ENCODE data around the gene PLCB3.
"Not testable (repeated sequence)": the region's sequence is repeated elsewhere in the genome, so short reads cannot be mapped to it uniquely, and the experiment has no call there.

Gene PLCB3

DNA sequence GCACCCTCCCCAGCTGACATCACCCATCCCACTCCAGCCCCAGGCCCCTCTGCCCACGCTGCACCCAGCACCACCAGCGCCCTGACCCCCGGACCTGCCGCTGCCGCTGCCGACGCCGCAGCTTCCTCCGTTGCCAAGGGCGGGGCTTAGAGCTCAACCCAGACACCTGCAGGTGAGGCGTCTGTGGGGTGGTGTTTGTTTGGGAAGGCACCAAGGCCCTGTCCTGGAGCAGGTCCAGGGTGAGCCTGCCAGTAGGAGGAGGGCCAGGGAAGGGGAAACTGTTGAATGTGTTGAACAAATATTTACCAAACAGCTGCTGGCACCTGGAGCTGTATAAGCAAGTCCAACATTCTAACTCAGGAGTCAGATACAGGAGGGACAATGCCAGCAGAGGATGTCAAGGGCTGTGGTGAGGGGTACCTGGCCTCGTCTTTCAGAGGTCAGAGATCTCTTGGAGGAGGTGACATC lies 13.8 kb upstream of the PLCB3 start:
- no peak for DNase-seq

DNA sequence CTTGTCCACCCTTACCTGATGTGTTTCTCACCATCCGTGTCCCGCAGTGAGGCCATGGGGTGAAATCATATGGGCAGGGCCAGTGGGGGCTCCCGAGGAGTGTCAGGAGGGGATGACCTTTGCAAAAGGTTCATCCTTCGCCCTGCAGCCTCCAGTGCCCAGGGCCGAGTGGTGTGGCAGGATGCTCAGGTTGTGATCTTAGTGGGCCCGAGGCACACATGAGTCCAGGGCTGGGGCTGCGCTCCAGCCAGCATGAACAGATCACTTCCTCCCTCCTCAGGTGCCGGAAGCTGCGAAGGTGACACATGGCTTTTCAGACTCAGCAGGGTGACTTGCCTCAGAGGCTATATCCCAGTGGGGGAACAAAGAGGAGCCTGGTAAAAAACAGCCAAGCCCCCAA lies 13.3 kb upstream of the PLCB3 start:
- DNase-seq: no peak

DNA sequence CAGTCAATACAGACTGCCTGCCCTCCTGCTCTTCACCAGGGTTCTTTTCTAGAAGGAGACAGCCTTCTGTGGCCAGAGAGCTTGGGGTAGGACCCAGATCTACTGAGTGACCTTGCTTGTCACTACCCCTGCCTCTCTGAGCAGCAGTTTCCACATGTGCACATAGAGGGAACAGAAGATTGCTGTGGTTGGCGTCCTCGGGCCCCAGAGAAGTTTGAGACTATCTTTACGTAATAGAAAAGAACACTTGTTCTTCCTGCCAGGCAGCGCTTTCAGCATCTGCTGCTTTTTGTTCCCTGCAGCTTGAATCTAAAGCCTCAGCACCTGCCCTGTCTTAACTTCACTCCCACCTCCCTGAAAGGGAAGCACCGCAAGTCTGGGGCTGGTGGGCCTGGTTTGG lies 12.3 kb upstream of the PLCB3 start:
- no peak for DNase-seq

DNA sequence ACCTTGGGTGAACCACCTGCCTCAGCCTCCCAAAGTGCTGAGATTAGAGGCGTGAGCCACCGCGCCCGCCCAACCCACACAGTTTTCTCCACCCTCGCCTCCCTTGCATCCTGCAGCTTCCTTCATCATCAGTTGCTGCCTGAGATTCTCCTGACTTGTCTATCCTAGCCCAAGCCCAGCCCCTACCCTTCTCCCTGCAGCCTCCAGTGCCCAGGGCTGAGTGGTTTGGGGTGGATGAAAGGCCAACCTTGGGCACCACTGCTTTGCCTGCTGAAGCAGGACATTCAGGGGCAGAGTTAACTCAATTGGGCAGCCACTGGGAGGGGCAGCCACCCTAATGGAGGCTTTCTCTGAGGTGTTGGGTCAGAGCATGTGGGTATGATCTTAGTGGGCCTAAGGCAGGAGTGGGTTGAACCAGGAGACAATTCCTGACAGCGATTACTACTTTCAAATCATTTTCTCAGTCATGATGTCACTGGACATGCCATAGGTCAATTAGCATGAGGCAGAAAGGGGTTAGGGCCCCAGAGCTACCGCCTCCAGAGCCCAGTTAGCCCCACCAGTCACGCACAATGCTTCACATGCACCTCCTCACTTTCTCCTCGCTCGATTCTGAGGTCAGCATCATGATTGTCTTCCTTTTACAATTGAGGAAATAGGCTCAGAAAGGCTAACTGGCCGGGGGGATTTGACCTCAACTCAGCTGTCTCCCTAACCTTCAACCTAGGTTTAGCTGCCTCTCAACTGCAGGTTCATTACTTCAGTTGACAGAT lies 11.5 kb upstream of the PLCB3 start:
- no peak for DNase-seq

DNA sequence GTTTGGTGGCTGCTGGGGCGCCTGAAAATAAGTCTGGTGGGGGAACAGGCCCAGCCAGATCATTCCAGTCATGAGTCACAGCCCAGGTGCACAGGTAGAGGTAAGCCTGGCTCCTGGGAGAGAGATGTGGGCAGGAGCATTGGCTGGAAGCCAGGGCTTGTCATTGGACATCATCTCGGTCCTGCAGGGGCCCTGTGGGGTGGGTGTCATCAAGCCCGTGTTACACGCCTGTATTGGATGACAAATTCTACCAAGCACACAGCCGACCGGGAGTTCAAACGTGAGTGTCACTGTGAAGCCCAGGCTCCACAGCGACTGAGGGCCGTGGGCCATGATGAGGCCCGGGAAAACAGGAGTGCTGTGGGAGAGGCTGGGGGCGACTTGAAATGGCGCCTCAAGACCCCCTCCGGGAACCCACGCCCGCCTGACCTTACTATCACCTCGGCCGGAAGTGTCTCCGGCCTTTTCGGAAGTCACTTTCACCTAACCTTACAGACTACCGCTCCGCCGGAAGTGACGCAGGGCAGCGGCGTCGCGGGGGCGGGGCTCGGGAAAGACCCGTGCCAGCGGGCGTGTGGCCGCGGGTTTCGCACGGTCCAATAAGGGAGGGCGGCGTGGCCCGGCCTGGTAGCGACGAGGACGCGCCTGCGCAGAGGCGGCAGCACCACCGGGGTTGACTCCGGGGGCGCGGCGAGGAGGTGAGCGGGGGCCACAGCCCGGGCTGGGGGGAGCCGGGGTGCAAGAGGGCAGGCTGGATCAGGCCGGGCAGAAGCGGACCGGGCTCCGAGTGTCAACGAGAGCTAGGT lies 10.7 kb upstream of the PLCB3 start, which contains the start of gene FKBP2:
FKBP2 (plus strand) TSS at position 661 of the 806 bp plus-strand sequence. CDS start 1,293 bp downstream, outside the sequence.
- peak; percentile 98 for DNase-seq

DNA sequence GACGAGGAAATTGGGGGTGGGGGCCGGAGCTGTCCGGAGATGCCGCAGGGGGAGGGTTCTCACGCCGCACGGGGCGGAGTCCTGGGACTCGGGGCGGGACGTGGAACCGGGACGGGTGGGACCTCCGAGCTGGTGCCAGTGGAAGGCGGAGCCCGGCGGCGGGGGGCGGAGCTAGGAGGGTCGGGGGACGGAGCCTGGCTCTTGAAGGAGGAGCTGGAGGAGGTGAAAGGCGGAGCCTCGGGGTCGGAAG lies 10.2 kb upstream of the PLCB3 start:
- DNase-seq: peak; percentile 100

DNA sequence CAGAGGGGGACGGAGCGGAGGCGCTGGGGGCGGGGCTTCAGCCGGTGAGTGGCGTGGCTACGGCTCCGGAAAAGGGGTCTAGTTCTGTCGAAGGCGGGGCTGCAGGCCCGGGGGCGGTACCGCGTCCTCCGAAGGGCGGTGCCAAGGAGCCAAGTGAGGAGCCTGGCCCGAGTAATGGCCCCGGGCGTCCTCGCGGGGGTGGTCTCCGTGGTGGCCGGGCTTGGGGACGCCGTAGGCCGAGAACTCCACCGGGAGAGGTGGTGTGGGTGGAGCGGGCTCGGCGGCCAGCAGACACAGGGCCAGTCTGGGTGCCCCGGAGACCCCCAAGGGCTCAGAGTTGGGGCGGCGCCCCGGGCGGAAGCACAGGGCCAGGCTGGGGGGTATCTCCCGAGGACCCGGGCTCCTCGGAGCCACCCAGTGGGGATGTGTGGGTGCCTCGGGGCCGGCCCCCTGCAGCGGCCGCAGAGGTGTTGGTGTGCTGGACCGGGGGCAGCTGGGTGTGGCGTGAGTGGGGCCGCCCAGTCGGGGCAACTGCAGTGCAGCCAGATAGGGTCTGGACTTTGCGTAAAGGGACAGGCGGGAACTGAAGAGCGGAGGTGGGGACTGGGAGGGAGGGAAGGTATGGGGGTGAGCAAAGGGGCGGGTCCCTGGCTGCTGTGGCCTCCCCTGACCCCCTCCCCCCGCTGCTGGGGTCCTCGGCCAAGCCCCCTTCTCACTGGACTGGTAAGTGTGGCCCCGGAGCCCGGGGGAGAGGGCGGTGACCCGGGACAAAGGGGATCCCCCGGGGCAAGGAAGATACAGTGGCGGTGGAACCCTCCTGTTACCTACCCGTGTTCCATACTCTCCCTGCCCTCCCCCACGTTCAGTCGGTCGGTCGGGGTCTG lies 9.6 kb upstream of the PLCB3 start:
- DNase-seq: peak; percentile 19

DNA sequence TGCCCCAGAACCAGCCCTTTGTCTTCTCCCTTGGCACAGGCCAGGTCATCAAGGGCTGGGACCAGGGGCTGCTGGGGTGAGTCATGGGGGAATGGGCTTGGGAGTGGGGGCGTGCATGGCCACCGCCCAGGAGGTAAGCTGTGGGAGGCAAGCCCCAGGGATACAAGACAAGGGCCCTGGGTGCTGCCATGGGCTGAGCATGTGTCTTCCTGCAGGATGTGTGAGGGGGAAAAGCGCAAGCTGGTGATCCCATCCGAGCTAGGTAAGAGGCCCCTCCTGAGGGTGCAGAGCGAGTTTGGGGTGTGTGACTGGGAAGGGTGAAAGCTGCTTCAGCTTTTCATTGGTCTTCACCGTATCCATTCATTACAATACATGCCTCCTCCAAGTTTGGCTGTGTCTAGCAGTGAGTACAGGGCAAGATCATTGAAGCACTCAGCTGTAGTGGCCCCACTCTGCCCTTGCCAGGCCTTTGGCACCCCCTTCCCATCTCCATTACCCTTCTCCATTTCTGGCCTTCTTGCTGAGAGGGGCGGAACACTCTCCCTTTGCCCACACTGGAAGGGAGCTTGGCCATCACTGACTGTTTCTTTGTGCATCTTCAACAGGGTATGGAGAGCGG lies 8.0 kb upstream of the PLCB3 start:
- DNase-seq: no peak

DNA sequence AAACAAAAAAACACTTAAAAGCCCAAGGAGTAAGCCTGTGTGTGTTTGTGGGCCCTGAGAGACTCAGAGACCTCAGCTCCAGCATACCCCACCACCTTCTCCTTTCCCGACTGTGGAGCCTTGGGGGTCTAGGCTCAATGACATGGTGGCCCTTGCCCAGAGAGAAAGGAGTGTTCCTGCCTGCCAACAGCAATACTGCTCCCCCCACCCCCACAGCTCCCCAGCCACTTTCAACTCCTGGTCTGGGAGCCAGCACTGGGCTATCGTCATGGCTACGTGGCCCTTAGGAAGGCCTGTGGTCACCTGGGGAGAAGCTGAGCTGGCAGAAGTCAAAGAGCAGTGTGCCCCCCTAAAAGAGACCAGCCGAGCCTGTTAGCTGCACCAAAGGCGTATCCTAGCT lies 7.2 kb upstream of the PLCB3 start:
- DNase-seq: no peak

DNA sequence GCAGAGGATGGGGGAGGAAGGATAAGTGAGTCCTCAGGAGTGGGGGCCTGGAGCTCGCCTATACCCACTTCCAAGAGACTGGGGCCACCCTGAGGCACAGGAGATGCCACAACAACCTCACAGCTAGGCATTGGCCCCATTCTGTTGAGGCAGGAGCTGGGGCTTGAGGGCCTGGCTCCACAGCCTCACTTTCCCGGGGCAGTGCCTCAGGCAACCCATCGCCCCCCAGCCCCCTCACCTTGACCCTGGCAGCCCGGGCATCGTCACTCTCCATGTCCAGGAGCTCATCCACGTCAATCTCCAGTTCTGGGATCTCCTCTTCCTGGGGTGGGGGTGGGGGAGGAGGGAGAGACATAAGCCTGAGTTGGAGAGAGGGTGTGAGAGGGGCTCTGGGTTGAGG lies 6.4 kb upstream of the PLCB3 start:
- DNase-seq: no peak

DNA sequence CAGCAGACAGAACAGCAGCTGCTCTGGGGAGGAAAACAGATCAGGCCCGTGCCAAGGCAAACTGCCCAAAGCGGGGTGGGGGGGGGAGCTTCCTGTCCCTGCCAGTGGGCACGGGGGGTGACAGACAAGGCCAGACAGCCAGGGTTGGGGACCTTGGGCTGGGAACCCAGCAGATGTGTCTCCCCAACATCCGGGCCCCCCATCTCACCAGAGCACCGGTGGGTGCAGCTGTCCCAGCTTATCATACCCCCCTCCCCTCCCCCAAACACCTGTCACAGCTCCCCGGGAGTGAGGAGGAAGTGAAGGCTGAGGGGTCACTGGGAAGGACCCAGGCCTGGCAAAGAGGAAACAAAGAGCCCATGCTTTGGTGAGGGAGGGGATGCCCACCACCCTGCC lies 5.9 kb upstream of the PLCB3 start:
- peak; percentile 66 for DNase-seq

DNA sequence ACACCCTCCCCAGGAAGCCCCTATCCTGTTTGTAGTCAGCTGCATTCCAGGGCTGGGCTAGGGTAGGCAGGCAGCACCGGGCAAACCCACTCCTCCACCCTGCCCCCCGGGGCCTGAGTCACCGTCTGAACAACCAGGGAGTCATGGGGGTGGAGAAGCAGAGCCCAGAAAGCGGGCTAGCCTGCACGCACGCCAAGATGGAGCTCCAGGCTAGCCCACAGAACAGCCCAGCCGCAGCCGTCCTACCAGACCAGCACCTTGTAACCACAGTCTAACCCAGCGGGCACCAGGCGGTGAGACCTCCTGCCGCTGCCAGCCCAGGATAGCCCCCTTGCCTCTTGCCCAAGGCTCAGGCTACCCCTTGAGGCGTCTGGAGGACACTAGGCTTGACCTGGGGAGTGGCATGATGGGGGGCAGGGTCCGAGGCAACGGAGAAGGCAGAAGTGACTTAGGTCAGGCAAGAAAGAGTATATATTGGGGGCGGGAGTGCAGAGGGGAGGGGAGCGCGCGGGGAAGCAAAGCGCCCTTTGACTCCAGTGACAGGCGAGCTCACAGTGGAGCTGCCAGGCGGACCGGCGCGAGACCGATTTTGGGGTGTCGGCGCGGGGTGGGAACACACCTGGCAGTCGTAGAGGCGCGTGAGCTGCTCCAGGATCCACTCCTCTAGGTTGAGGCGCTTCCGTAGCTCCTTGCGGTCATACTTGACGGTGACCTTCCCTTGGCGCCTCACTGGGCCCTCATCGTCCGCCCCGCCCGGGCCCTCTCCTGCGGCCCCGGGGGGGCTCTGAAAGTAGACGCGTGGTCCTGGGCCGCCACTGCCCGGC lies 5.3 kb upstream of the PLCB3 start:
- DNase-seq: peak; percentile 69

DNA sequence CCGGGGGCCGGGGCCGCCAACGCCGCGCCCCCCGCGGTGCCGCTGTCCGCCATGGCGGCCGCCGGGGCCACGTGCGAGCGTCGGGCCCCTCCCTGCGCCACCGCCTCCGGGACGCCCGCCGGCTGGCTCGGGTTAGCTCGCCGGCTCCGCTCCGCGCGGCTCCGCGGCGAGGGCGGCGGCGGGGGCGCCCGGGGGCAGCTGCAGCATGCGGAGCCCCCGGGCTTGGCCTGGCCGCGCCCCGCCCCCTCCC lies 4.8 kb upstream of the PLCB3 start:
- DNase-seq: not testable (repeated sequence)

DNA sequence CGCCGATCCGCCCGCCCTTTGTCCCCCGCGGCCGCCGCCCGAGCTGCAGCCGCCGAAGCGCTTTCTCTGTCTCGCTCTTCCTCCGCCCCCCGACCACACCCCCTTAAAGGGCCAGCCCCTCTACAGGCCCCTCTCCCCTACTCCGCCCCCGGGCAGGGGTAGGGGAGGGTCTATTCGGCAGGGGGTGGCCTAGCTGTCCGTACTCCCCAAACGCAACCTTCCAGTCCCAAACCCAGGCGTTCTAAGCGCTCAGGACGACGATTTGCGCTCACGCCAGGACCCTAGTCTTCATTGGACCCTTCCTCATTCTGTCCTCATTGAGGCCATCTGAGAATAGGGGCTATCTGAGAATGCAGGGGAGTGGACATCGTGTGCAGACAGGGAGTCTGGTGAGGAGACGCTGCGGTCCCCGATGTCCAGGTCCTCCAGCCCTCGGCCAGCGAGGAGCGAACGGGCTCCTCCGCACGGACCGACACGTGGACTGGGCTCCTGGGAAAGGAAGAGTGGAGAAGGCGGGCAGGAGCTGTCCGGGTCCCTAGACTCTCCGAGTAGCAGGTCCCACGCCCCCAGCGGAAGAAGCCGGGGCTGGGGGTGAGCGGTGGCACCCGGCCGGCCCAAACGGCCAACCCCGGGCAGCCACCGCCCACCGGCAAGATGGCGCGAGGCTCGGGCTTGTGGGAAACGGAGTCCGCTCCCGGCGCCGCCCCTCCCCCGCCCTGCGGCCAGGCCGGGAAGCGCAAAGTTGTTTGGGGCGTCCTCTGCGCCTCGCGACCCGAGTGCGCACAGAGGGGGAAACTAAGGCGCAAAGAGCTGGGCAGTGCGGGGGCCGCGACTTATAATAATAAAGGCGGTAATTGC lies 4.2 kb upstream of the PLCB3 start, which contains the start of gene PPP1R14B:
PPP1R14B (minus strand) TSS at position 73 of the 858 bp plus-strand sequence. CDS start 270 bp downstream, outside the sequence.
- peak; percentile 82 for DNase-seq

DNA sequence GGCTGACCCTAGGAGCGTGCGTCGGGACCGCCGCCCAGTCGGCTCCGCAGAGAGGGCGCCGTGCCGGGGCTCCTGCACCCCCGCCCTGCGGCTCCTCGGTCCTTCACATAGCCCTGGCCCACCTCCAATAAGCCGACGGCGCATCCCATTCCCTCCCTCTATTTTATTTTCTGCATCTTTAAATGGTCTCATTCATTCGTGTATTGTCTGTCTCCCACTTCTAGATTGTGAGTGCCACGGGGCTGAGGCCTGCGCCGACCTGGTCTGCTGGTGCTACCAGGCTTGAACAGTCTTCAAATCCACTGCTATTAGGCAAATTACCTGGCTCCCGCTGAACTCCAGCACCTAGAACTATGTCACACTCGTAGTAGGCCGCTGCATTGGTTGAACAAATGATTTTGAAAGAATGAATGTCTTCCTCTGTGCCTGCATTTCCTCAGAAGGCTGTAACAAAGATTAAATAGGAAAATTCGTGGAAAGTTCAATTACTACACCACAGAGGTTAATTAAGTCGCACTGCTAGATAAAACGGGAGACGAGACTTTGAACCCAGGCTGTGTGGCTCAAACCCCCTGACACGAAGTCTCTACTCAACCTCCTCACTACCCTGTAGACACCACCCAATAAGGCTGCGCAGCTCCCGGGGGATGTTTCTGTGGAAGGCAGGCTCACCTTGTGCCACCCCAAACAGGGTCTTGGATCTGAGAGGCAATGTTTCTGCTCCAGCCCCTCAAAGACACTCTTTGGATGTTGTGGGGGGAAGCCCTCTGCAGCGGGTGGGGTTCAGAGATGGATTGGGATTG lies 3.4 kb upstream of the PLCB3 start:
- DNase-seq: no peak

DNA sequence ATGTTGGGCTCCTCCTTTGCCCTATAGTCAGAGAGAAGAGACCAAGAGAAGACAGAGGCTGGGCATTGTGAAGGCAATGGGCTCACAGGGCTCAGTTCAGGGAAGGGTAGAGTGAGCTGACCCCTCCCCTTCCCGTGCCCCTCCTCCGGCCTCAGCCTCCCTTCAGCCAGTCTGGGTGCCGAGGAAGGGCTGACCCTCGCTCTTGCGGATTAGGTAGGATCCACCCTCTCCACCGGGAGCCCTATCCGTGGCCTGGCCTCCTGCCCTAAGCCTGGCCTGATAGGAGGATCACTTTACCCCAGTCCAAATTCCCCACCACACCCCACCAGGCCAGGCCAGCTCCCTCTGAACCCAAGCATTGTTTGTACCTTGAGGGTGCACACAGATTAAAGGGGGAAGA lies 2.8 kb upstream of the PLCB3 start:
- DNase-seq: no peak

DNA sequence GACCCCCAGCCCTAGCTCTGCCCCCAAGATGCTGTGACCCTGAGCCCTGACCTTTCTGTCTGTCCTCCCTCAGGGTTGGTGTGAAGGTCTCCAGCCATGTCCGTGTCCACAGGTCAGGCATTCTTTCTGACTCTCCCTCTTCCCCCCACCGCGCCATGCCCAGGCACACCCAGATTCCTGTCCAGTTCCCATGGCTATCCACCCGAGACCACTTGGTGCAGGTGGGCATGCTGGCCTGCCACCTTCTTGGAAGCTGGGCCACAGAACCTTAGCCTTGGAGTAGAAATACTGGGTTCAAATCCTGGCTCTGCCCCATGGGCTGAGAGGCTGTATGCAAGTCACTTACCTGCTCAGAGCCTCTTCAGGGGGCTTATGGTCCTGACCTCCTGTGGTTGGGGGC lies 2.3 kb upstream of the PLCB3 start:
- DNase-seq: no peak

DNA sequence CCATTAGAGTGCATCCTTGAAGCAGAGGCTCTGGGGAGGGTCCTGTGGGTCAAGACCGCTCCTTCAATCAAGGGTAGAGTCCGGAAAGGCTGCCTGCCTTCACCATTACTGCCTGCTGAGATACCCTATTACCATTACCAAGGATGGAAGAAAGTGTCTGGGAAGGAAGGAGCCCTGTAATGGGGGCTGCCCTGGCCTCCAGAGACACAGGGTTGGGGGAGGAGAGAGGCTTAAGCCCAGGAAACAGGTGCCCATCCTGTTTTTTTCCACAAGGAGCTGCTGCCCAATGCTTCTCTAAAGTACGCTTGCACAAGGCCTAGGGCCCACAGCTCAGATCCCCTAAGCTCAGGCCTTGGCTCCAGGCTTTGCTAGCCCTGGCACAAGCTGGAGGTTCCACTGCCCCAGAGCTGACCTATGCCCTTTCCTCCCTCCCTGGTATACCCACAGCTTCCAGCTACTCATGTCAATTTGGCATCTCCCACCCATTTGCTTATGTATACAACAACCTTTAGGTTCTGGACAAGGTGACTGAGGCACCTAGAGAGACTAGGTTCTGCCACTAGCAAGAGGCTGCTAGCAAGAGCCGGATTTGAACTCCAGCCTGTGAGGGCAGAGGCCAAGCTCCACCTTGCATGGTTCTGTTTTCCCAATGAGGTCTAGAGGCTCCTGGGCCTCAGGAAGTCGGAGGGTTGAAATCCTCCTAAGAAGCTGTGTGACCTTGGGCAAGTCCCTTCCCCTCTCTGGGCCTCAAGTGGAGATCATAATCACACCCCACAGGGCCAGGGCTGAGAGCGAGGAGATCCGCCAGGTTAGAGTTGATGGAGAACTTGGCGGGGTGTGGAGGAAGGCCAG lies 1.5 kb upstream of the PLCB3 start:
- DNase-seq: no peak

DNA sequence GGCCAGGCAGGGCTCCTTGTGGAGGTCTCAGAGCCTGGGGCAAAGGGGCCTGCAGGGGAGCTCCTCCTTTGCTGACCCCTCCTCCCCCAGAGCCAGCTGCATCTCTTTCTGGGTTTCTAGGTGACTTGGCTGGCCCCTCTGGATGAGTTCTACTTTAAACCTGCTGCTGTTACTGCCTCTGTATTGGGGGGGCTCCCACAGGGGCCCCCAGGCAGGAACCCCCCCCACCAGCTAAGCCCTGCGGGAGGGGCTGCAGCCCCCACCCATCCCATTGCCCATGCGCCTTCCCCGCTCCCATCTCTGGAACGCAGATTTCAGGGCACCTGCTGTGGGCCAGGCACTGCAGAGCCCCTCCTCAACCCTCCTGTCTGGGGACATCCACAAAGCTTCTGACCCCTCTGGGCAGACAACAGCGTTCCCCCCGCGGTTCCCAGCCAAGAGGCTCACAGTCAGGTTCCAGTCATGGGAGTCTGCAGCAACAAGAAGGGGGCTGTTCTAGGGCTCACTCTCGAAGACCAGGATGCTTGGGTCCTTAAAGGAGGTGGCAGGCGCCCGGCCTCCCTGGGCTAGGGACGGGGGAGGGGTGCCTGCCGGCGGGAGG lies 815 bp upstream of the PLCB3 start:
- DNase-seq: no peak

Measured in CD4-positive, alpha-beta T cell treated with Interleukin-17A for 1 hour (primary cell).